MM.1S (cell line): ENCODE results near the gene DOK4.

Source experiments
- DNase-seq: peaks from one replicate; pipeline ENCODE4 v3.0.0-alpha.2; 2015
- H2AFZ ChIP-seq: fragments of 300-600 bp; sonication (generic); 2 replicates; pipeline ENCODE4 v1.6.0; 2016; ENCODE audit warnings: antibody characterized with exemption, low read length
- H3F3A ChIP-seq: fragments of 300-600 bp; sonication (generic); 2 replicates; pipeline ENCODE4 v1.6.1; 2016; ENCODE audit warnings: mild to moderate bottlenecking, antibody characterized with exemption, low read length, moderate library complexity, mixed read lengths; ENCODE audit not compliant: insufficient read depth
- H3K27ac ChIP-seq: fragments of 300-600 bp; sonication (generic); 2 replicates; pipeline ENCODE4 v1.5.1; 2016; ENCODE audit warnings: mild to moderate bottlenecking, low read length
- H3K27me3 ChIP-seq: fragments of 300-600 bp; sonication (generic); replicated peaks from 2 replicates; pipeline ENCODE4 v1.6.0; 2016; ENCODE audit warnings: low read length; ENCODE audit not compliant: insufficient read depth
- H3K36me3 ChIP-seq: fragments of 300-600 bp; sonication (generic); replicated peaks from 2 replicates; pipeline ENCODE4 v1.6.1; 2016; ENCODE audit warnings: mild to moderate bottlenecking, low read length, mixed read lengths; ENCODE audit not compliant: insufficient read depth
- H3K4me1 ChIP-seq: fragments of 300-600 bp; sonication (generic); 2 replicates; pipeline ENCODE4 v1.6.1; 2016; ENCODE audit warnings: low read length, mixed read lengths
- H3K4me2 ChIP-seq: fragments of 300-600 bp; sonication (generic); 2 replicates; pipeline ENCODE4 v1.6.0; 2016; ENCODE audit warnings: low read depth, low read length
- H3K4me3 ChIP-seq: fragments of 300-600 bp; sonication (generic); 2 replicates; pipeline ENCODE4 v1.5.1; 2016; ENCODE audit warnings: low read length, mixed read lengths
- H3K79me2 ChIP-seq: fragments of 300-600 bp; sonication (generic); 2 replicates; pipeline ENCODE4 v1.6.1; 2016; ENCODE audit warnings: mixed run types, low read length, mixed read lengths
- H3K9ac ChIP-seq: fragments of 300-600 bp; sonication (generic); 2 replicates; pipeline ENCODE4 v1.6.1; 2016; ENCODE audit warnings: low read length, mixed read lengths
- H3K9me2 ChIP-seq: fragments of 300-600 bp; sonication (generic); replicated peaks from 2 replicates; pipeline ENCODE4 v1.6.1; 2016; ENCODE audit warnings: mild to moderate bottlenecking, low read length, mixed read lengths; ENCODE audit not compliant: insufficient read depth
- H3K9me3 ChIP-seq: fragments of 300-600 bp; sonication (generic); replicated peaks from 2 replicates; pipeline ENCODE4 v1.6.1; 2016; ENCODE audit warnings: mild to moderate bottlenecking, low read length, mixed read lengths; ENCODE audit not compliant: insufficient read depth
- H4K20me1 ChIP-seq: fragments of 300-600 bp; sonication (generic); 2 replicates; pipeline ENCODE4 v1.6.1; 2016; ENCODE audit warnings: mild to moderate bottlenecking, low read length, moderate library complexity, mixed read lengths; ENCODE audit not compliant: insufficient read depth
- CTCF ChIP-seq: fragments of 300-600 bp; sonication (generic); IDR thresholded peaks from 2 replicates; pipeline ENCODE4 v1.5.1; 2016; ENCODE audit warnings: antibody characterized with exemption, low read length, mixed read lengths
- EZH2 ChIP-seq: fragments of 300-600 bp; sonication (generic); optimal IDR thresholded peaks from 2 replicates; pipeline ENCODE3; 2017; ENCODE audit warnings: low read depth, mild to moderate bottlenecking, antibody characterized with exemption, low read length, mixed read lengths
- EZH2phosphoT487 ChIP-seq: fragments of 300-600 bp; sonication (generic); IDR thresholded peaks from 2 replicates; pipeline ENCODE4 v1.6.1; 2018; ENCODE audit warnings: antibody characterized with exemption, low read length

DOK4 gene

GRCh38 chr16:57480754-57481230 lies 5.5 kb downstream of the DOK4 start:
- no peaks in the 10 kb centered on the region for H3K9me3 ChIP-seq
- TF ChIP-seq EZH2phosphoT487 (no peak), EZH2 (no peak), CTCF (no peak)
- no peak overlapping the region for H3K4me3 ChIP-seq
- no peak overlapping the region for H3K27ac ChIP-seq
- peaks cover 9% of the 10 kb centered on the region; the same call in 1 of the 2 replicates for H3K4me1 ChIP-seq
- no peaks in the 10 kb centered on the region for H3K79me2 ChIP-seq
- H3K9ac ChIP-seq = no peak overlapping the region
- no peak overlapping the region for H3K4me2 ChIP-seq
- no peaks in the 10 kb centered on the region for H4K20me1 ChIP-seq
- no peak overlapping the region for H2AFZ ChIP-seq
- H3F3A ChIP-seq = no peaks in the 10 kb centered on the region
- H3K27me3 ChIP-seq = 0 out of 2 replicates have a peak, but pooled peaks cover 3% of the 10 kb centered on the region
- DNase-seq = no peak
- no peaks in the 10 kb centered on the region for H3K36me3 ChIP-seq
- no peaks in the 10 kb centered on the region for H3K9me2 ChIP-seq

GRCh38 chr16:57479976-57480753 lies 6.1 kb downstream of the DOK4 start:
- Histone ChIP-seq H3K79me2 (no peaks in the 10 kb centered on the region), H3K4me2 (no peak overlapping the region), H3K9ac (no peak overlapping the region), H3K36me3 (no peaks in the 10 kb centered on the region), H3K4me1 (peaks cover 9% of the 10 kb centered on the region; the same call in 1 of the 2 replicates), H4K20me1 (no peaks in the 10 kb centered on the region), H2AFZ (no peak overlapping the region), H3K9me3 (no peaks in the 10 kb centered on the region), H3K27ac (no peak overlapping the region), H3K4me3 (no peak overlapping the region), H3K9me2 (no peaks in the 10 kb centered on the region), H3F3A (no peaks in the 10 kb centered on the region), H3K27me3 (0 out of 2 replicates have a peak, but pooled peaks cover 3% of the 10 kb centered on the region)
- DNase-seq = no peak
- TF ChIP-seq CTCF (no peak), EZH2 (no peak), EZH2phosphoT487 (no peak)

GRCh38 chr16:57479205-57479975 lies 6.9 kb downstream of the DOK4 start:
- no peak overlapping the region for H3K9ac ChIP-seq
- H3F3A ChIP-seq = no peaks in the 10 kb centered on the region
- peaks cover 9% of the 10 kb centered on the region; the same call in 1 of the 2 replicates for H3K4me1 ChIP-seq
- no peak overlapping the region for H3K27ac ChIP-seq
- no peak overlapping the region for H3K4me3 ChIP-seq
- no peaks in the 10 kb centered on the region for H4K20me1 ChIP-seq
- H3K9me3 ChIP-seq = no peaks in the 10 kb centered on the region
- H3K36me3 ChIP-seq = no peaks in the 10 kb centered on the region
- H3K79me2 ChIP-seq = no peaks in the 10 kb centered on the region
- no peak for DNase-seq
- no peak overlapping the region for H3K4me2 ChIP-seq
- 0 out of 2 replicates have a peak, but pooled peaks cover 3% of the 10 kb centered on the region for H3K27me3 ChIP-seq
- H3K9me2 ChIP-seq = no peaks in the 10 kb centered on the region
- TF ChIP-seq EZH2 (no peak), EZH2phosphoT487 (no peak), CTCF (no peak)
- no peak overlapping the region for H2AFZ ChIP-seq
